GM18508 (cell line): Measurements from ENCODE around the gene HIBADH.
"Not testable (repeated sequence)": the region's sequence is repeated elsewhere in the genome, so short reads cannot be mapped to it uniquely, and the experiment has no call there.

ENCODE experiments used
- ATAC-seq: cut with Tn5 transposase; IDR thresholded peaks from one replicate; pipeline ENCODE4 v1.9.1; 2021; ENCODE audit warnings: moderate number of reproducible peaks; ENCODE audit not compliant: insufficient read depth, unreplicated experiment

The HIBADH gene

GRCh38 chr7:27518561-27519350, 143.9 kb downstream of the HIBADH start:
- no peak for ATAC-seq

DNA sequence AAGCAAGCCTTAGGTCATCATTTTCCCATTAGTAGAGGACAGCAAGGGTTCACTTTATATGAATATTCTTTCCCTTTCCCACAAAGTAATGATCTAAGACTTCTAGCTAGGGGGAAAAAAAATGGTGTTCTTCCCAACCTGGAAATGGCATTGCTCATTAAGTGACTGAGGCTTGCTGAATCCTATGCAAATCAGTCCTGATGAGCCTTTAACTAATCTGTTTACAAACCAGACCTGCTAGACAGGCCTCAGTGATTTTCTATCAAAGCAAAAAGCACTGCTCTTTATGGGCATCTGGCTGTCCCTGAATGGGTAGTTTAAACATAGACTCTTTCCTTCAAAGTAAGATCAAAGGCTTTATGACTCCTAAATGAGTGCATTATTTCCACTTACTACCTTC, 146.3 kb downstream of the HIBADH start:
- no peak for ATAC-seq

DNA sequence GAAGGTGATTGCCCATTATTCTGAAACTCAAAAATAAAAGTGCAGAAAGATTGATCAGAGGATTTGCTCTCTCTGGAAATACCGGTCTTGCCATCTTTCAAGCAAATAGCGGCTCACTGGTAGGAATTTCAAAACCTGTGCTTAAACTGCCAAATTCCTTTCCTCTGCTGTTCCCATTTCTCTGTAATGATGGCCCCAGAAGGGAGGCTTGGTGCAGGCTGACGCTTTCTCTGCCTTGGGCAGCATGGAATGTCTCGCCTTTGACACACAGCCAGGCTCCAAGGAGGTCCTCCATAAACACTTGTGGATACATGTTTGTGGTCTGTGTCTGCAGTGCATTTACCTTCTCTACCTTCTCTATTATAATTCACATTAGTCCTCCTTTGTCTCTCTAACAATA, 146.8 kb downstream of the HIBADH start:
- ATAC-seq = no peak

- ATAC-seq = no peak
Observed at GRCh38 chr7:27514861-27515260, 147.8 kb downstream of the HIBADH start.

DNA sequence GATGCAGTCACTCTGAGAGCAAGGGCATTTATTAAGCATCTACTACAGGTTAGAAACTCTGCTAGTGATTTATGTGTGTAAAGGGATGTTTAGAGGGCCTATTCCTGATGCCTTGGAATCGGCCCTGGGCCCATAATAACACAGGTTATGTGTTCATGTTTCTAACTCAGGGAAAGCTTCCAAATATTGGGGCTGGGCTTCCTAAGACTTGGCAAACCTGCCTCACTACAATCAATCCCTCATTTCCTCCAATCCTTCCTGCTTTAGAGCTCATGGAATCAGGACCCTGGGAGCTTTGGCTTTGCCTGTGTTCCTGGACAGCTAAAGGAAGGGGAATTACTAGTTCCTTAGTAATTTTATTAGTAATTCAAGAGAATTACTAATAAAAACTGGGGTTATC, 148.8 kb downstream of the HIBADH start:
- ATAC-seq = no peak

DNA sequence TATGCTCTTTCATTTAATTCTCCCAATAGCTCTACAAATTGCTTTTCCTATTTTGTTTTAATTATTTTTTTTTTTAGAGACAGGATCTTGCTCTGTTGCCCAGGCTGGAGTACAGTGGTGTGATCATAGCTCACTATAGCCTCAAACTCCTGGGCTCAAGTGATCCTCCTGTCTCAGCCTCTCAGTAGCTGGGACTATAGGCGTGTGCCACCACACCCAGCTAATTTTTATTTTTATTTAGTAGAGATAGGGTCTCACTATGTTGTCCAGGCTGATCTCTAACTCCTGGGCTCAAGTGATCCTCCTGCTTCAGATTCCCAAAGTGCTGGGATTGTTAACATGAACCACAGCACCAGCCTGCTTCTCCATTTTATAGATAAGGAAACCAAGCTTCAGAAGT, 151.3 kb downstream of the HIBADH start:
- not testable (repeated sequence) for ATAC-seq

GRCh38 chr7:27510541-27510940, 152.1 kb downstream of the HIBADH start:
- ATAC-seq = no peak

- not testable (repeated sequence) for ATAC-seq
Observed at GRCh38 chr7:27501879-27502278, 160.8 kb downstream of the HIBADH start.

DNA sequence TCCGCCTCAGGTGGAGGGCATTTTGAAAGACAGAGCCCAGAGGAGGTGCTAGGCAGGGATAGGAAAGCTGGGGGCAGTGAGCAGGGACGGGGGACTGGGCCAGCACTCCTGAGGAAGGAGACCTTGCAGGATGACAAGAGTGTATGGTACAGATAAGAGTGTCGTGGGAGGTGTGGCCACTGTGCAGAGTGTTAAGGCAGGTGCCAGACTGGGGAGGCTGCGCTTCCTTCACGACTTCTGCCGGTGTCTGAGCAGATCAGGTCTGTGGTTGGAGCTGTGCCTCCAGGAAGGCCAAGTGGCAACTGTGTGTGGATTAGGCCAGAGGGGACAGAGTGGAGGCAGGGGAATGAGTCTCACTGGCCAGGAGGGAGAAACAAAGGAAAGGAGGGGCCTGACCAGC, 161.7 kb downstream of the HIBADH start:
- ATAC-seq = no peak

DNA sequence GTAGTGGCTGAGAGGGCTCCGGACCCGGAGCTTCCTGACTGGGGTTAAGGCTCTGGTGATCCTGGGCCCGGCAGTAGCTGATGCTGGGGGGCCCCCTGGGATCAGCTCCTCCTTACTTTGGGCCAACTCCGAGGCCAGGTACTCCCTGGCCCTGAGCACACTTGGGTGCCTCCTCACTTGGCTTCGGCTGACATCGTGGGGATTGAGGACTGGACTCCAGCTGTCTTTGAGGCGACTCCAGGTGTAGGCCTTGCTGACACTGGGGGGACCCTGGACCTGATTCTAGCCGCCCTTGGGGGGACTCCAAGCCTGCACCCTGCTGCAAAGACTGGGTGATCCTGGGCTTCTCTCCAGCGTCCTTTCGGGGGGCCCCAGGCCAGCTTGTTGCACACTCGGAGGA, 170.5 kb downstream of the HIBADH start:
- ATAC-seq = no peak

- ATAC-seq = no peak
Observed at GRCh38 chr7:27491534-27491933, 171.1 kb downstream of the HIBADH start.

- no peak for ATAC-seq
Observed at GRCh38 chr7:27487509-27487908, 175.2 kb downstream of the HIBADH start.

DNA sequence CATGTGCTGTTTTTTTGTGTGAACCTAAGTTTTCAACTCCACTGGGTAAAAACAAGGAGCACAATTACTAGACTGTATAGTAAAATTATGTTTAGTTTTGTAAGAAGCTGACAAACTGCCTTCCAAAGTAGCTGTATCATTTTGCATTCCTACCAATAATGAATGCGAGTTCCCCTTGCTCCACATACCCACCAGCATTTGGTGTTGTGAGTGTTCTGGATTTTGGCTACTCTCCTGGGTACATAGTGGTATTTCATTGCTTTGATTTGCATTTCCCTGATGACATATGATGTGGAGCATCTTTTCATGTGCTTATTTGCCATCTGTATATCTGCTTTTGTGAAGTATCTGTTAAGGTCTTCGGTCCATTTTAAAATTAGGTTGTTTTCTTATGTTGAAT, 178.2 kb downstream of the HIBADH start:
- ATAC-seq = no peak

GRCh38 chr7:27482219-27482618, 180.5 kb downstream of the HIBADH start:
- no peak for ATAC-seq

DNA sequence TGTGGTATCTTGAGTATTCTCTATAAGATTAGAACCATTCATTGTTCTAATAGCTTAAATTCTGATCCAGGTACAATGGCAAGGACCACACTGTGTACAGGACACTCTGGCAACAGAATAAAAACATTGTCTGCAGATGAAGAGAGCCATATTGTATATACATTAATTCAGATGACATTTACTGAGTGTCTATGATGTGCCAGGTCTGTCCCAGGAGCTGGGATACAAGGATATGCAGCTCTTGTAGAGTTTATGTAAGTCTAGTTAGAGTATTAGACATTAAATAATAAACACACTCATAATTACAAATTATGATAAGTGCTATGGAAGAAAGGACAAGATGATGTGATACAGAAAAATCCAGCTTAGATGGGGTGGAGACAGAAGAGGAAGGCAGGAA, 184.1 kb downstream of the HIBADH start:
- no peak for ATAC-seq

- ATAC-seq = no peak
Observed at GRCh38 chr7:27478084-27478483, 184.6 kb downstream of the HIBADH start.

- ATAC-seq = no peak
Observed at GRCh38 chr7:27476493-27476892, 186.2 kb downstream of the HIBADH start.
